Thoracic aorta (tissue), 2 donors: ENCODE measurements around the gene ZC3H10. TPM values are rescaled to one million over a fixed set of nuclear protein-coding genes. Genes with fewer than 3 reads are reported as not detected.
"Not testable (repeated sequence)": the region's sequence is repeated elsewhere in the genome, so short reads cannot be mapped to it uniquely, and the experiment has no call there.

Experiments used
- ATAC-seq: fragments of 150-250 bp; one replicate; pipeline ENCODE4 v1.8.0; 2017; ENCODE audit warnings: low read depth; ENCODE audit not compliant: insufficient number of reproducible peaks, low FRiP score
- DNase-seq: peaks from one replicate; pipeline ENCODE4 v3.0.0-alpha.2; 2020; ENCODE audit warnings: low spot score
- H3K27ac ChIP-seq, 2 donors: fragments of 200-600 bp; sonication (generic); 1 replicate in 1 of 2; 2 replicates in 1 of 2; pipeline ENCODE4 v1.5.1; 2016; ENCODE audit warnings: mild to moderate bottlenecking in 2 of 2, moderate library complexity in 2 of 2
- H3K27me3 ChIP-seq: fragments of 200-600 bp; sonication (generic); replicated peaks from 2 replicates; pipeline ENCODE4 v1.6.0; 2016; ENCODE audit warnings: mild to moderate bottlenecking; ENCODE audit not compliant: insufficient read depth
- H3K36me3 ChIP-seq: fragments of 200-600 bp; sonication (generic); one replicate; pipeline ENCODE4 v1.5.1; 2016
- H3K4me1 ChIP-seq, 2 donors: fragments of 200-600 bp; sonication (generic); 1 replicate in 1 of 2; 2 replicates in 1 of 2; pipeline versions ENCODE4 v1.5.1 to v1.6.0; 2016; ENCODE audit warnings: low read depth in 2 of 2, mild to moderate bottlenecking in 1 of 2; ENCODE audit not compliant: control insufficient read depth in 1 of 2
- H3K4me3 ChIP-seq: fragments of 200-600 bp; sonication (generic); 2 replicates; pipeline ENCODE4 v1.5.1; 2016; ENCODE audit warnings: mild to moderate bottlenecking
- H3K9me3 ChIP-seq: fragments of 200-600 bp; sonication (generic); 2 replicates; pipeline ENCODE4 v1.5.1; 2016
- CTCF ChIP-seq: fragments of 200-600 bp; sonication (generic); IDR thresholded peaks from one replicate; pipeline ENCODE4 v1.5.1; 2019; ENCODE audit warnings: antibody characterized with exemption
- total RNA-seq, 2 donors: library from RNA; depleted of rRNA; stranded (reverse); fragments of >200 nt; gene quantifications; one replicate each; pipeline versions ENCODE4 v1.1.0 to v1.2.3, GENCODE V29; 2016

The ZC3H10 gene
- total RNA-seq, 2 donors from 2014 or later, result 4.1 to 7.1 TPM

GRCh38 chr12:56154246-56154771, 36.2 kb downstream of the ZC3H10 start:
- no peak overlapping the region for H3K4me3 ChIP-seq
- no peak for DNase-seq
- H3K9me3 ChIP-seq, result no peaks in the 10 kb centered on the region
- no peak overlapping the region for H3K27ac ChIP-seq
- no peaks in the 10 kb centered on the region for H3K27me3 ChIP-seq
- no peak for TF ChIP-seq CTCF
- peaks cover 14 to 28% of the 10 kb centered on the region in 2 donors for H3K4me1 ChIP-seq
- no peaks in the 10 kb centered on the region for H3K36me3 ChIP-seq
- no peak for ATAC-seq

DNA sequence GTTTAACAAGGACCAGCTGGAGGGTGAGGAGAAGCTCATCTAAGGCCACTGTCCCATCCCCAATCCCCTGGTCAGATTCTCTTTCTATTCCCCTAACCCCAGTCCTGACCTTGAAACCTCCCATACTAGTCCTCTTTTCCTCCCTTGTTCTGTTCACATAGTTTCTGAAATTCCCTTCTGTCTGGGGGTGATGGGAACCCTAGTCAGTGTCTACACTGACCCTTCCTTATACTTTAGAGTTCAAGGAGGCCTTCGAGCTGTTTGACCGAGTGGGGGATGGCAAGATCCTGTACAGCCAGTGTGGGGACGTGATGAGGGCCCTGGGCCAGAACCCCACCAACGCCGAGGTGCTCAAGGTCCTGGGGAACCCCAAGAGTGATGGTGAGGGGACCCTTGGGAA, 36.8 kb downstream of the ZC3H10 start:
- peaks cover 4% of the 10 kb centered on the region for H3K36me3 ChIP-seq
- H3K27me3 ChIP-seq, result no peaks in the 10 kb centered on the region
- H3K9me3 ChIP-seq, result no peaks in the 10 kb centered on the region
- H3K4me3 ChIP-seq, result no peak overlapping the region
- no peak for ATAC-seq
- no peak for DNase-seq
- peaks cover 14 to 32% of the 10 kb centered on the region in 2 donors for H3K4me1 ChIP-seq
- TF ChIP-seq CTCF, result no peak
- H3K27ac ChIP-seq, result no peak overlapping the region

DNA sequence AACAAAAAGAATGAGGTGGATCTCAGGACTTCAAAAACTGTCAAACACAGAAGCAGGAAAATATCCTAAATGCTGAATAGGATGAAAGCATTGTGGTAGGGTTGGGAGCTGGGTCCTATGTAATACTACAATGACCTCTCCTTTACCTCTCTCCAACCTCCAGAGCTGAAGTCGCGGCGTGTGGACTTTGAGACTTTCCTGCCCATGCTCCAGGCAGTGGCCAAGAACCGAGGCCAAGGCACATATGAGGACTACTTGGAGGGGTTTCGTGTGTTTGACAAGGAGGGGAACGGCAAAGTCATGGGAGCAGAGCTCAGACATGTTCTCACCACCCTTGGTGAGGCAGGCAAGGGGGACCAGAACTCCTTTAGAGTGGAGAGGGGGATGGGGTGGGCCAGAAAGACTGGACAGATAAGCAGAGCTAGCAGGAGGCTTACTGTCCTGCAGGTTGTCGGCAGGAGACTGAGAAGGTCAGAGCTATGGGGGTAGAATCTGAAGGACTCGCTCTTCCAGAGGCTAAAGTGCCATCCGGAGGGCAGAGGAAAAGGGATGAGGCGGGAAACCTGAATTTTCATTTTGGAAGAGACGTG, 37.3 kb downstream of the ZC3H10 start:
- Histone ChIP-seq H3K36me3 (peaks cover 9% of the 10 kb centered on the region), H3K4me1 (peaks cover 14 to 37% of the 10 kb centered on the region in 2 donors), H3K27ac (no peak overlapping the region), H3K9me3 (no peaks in the 10 kb centered on the region), H3K27me3 (no peaks in the 10 kb centered on the region), H3K4me3 (no peak overlapping the region)
- TF ChIP-seq CTCF, result no peak
- ATAC-seq (no peak), DNase-seq (no peak)

GRCh38 chr12:56156464-56157200, 38.6 kb downstream of the ZC3H10 start:
- DNase-seq, H3K27me3 ChIP-seq, ATAC-seq, H3K9me3 ChIP-seq: not testable (repeated sequence)
- peaks cover 22% of the 10 kb centered on the region for H3K36me3 ChIP-seq
- peak overlapping the region; percentile 81 for H3K4me3 ChIP-seq
- H3K27ac ChIP-seq, result peak overlapping the region; percentile 83 to 85
- peaks cover 23 to 45% of the 10 kb centered on the region in 2 donors for H3K4me1 ChIP-seq

DNA sequence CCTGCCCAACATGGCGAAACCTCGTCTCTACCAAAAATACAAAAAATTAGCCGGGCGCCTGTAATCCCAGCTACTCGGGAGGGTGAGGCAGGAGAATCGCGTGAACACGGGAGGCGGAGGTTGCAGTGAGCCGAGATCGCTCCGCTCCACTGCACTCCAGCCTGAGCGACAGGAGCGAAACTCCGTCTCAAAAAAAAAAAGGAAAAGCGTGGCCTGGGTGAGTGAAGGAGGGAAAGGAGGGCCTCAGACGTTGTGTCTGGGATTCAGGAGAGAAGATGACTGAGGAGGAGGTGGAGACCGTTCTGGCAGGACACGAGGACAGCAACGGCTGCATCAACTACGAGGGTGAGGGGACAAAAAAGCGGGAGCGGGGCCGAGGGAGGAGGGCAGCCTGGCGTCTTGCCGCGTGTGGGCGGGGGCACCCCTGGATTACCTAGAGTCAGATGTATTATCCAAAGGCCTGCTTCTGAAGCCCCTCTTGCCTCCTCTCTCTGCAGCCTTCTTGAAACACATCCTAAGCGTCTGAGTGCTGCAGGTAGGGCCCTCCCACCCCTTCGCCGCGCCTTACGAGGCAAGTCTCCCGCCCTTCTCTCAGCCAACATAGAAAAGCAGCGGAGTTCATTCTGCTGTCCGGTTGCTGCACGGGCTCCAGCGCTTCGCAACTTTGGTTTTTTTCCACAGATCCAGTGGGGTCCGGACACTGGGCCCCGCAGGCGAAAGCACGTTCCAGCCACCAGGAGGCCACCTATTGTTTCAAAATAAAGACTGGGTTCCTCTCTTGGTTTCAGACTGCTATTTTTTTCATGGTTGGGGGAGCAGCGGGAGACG, 39.3 kb downstream of the ZC3H10 start:
- Histone ChIP-seq H3K9me3 (no peaks in the 10 kb centered on the region), H3K27me3 (no peaks in the 10 kb centered on the region), H3K4me1 (peaks cover 23 to 48% of the 10 kb centered on the region in 2 donors), H3K36me3 (peaks cover 30% of the 10 kb centered on the region), H3K27ac (peak overlapping the region; percentile 83 to 85), H3K4me3 (peak overlapping the region; percentile 81)
- ATAC-seq (peak; percentile 32), DNase-seq (peak; percentile 45)
- peak; percentile 83 for TF ChIP-seq CTCF
